GM12873 (cell line): Measurements from ENCODE around the gene NRXN3.

Source experiments
- CTCF ChIP-seq: IDR thresholded peaks from 2 replicates; pipeline ENCODE4 v1.5.1; 2012; ENCODE audit warnings: low read depth, mild to moderate bottlenecking, moderate library complexity, low read length, control low read depth; ENCODE audit not compliant: insufficient read depth; ENCODE audit errors: missing control alignments

The NRXN3 gene

GRCh38 chr14:78153064-78153341 is 17.2 kb upstream of the NRXN3 start:
- no peak for TF ChIP-seq CTCF

GRCh38 chr14:78154827-78155226 is 15.3 kb upstream of the NRXN3 start:
- no peak for TF ChIP-seq CTCF

GRCh38 chr14:78156196-78156595 is 14.0 kb upstream of the NRXN3 start:
- no peak for TF ChIP-seq CTCF

GRCh38 chr14:78157494-78158437 is 12.4 kb upstream of the NRXN3 start:
- TF ChIP-seq CTCF, result no peak

- TF ChIP-seq CTCF, result no peak
Measured at GRCh38 chr14:78162202-78162601, 8.0 kb upstream of the NRXN3 start.

- TF ChIP-seq CTCF, result peak; percentile 82
Measured at GRCh38 chr14:78164226-78164853, 5.8 kb upstream of the NRXN3 start.

- TF ChIP-seq CTCF, result no peak
Measured at GRCh38 chr14:78172428-78172827, 2.3 kb downstream of the NRXN3 start.
